Right atrium auricular region (tissue), 2 donors: ENCODE data around the gene XPO1. TPM values are rescaled to one million over a fixed set of nuclear protein-coding genes. Genes with fewer than 3 reads are reported as not detected.
"Not testable (repeated sequence)": the region's sequence is repeated elsewhere in the genome, so short reads cannot be mapped to it uniquely, and the experiment has no call there.

ENCODE experiments used
- DNase-seq: peaks from one replicate; pipeline ENCODE4 v3.0.0-alpha.2; 2019; ENCODE audit warnings: low spot score
- H3K27ac ChIP-seq, 2 donors: fragments of 200-600 bp; sonication (generic); 1 replicate in 1 of 2; 2 replicates in 1 of 2; pipeline ENCODE4 v1.5.1; 2016 to 2019
- H3K27me3 ChIP-seq, 2 donors: fragments of 200-600 bp; sonication (generic); one replicate each; pipeline versions ENCODE4 v1.5.1 to v1.6.0; 2017 to 2019
- H3K36me3 ChIP-seq: fragments of 200-600 bp; sonication (generic); one replicate; pipeline ENCODE4 v1.5.1; 2016
- H3K4me1 ChIP-seq, 2 donors: fragments of 200-600 bp; sonication (generic); one replicate each; pipeline versions ENCODE4 v1.5.1 to v1.6.0; 2017 to 2019
- H3K4me3 ChIP-seq, 2 donors: fragments of 200-600 bp; sonication (generic); 1 replicate in 1 of 2; 2 replicates in 1 of 2; pipeline ENCODE4 v1.5.1; 2017 to 2019; ENCODE audit warnings: mild to moderate bottlenecking in 1 of 2, moderate library complexity in 1 of 2
- H3K9me3 ChIP-seq, 2 donors: fragments of 200-600 bp; sonication (generic); one replicate each; pipeline ENCODE4 v1.5.1; 2019
- CTCF ChIP-seq, 2 donors: fragments of 200-600 bp; sonication (generic); IDR thresholded peaks; one replicate each; pipeline ENCODE4 v1.5.1; 2019; ENCODE audit warnings: antibody characterized with exemption in 2 of 2
- total RNA-seq, 2 donors: library from RNA; depleted of rRNA; stranded (reverse); fragments of >200 nt; gene quantifications; one replicate each; pipeline ENCODE4 v1.1.0, GENCODE V29; 2016

The XPO1 gene
- 10 to 100 TPM; 44.7 to 56.1 TPM for total RNA-seq

GRCh38 chr2:61538200-61538919 is at the start of gene XPO1:
TSS of gene XPO1 (minus strand) at chr2:61538356. CDS start at chr2:61533897, 4,459 bp downstream.
- H3K27ac ChIP-seq: peak within 1 kb of the TSS; percentile 96 to 98
- peaks cover 0 to 29% of the 10 kb centered on the region in 2 donors for H3K4me1 ChIP-seq
- no peaks in the 10 kb centered on the region for H3K27me3 ChIP-seq
- peak; percentile 99 for DNase-seq
- H3K36me3 ChIP-seq: no peaks in the 10 kb centered on the region
- TF ChIP-seq CTCF (IDR thresholded peaks at IDR 0.05): no peak
- peak within 1 kb of the TSS; percentile 81 to 84 for H3K4me3 ChIP-seq
- no peaks in the 10 kb centered on the region for H3K9me3 ChIP-seq

GRCh38 chr2:61586928-61587327 is 48.8 kb upstream of the XPO1 start:
- not testable (repeated sequence) for H3K9me3 ChIP-seq, H3K27ac ChIP-seq, DNase-seq, H3K4me3 ChIP-seq, H3K27me3 ChIP-seq, H3K4me1 ChIP-seq, H3K36me3 ChIP-seq

- Histone ChIP-seq H3K36me3 (no peaks in the 10 kb centered on the region), H3K4me1 (no peaks in the 10 kb centered on the region), H3K9me3 (no peaks in the 10 kb centered on the region), H3K27ac (no peak overlapping the region), H3K4me3 (no peak overlapping the region), H3K27me3 (no peaks in the 10 kb centered on the region)
- TF ChIP-seq CTCF (IDR thresholded peaks at IDR 0.05): no peak
- DNase-seq: no peak
Observed at GRCh38 chr2:61585383-61585782, 47.2 kb upstream of the XPO1 start.

- H3K4me3 ChIP-seq, H3K4me1 ChIP-seq, H3K27me3 ChIP-seq, H3K36me3 ChIP-seq, H3K27ac ChIP-seq, DNase-seq, H3K9me3 ChIP-seq: not testable (repeated sequence)
Observed at GRCh38 chr2:61584368-61584767, 46.2 kb upstream of the XPO1 start.

GRCh38 chr2:61582165-61582564 is 44.0 kb upstream of the XPO1 start:
- H3K36me3 ChIP-seq: no peaks in the 10 kb centered on the region
- no peaks in the 10 kb centered on the region for H3K4me1 ChIP-seq
- no peaks in the 10 kb centered on the region for H3K27me3 ChIP-seq
- no peak for TF ChIP-seq CTCF (IDR thresholded peaks at IDR 0.05)
- H3K9me3 ChIP-seq: no peaks in the 10 kb centered on the region
- DNase-seq: no peak
- H3K27ac ChIP-seq: no peak overlapping the region
- no peak overlapping the region for H3K4me3 ChIP-seq

- no peak overlapping the region for H3K4me3 ChIP-seq
- no peak for TF ChIP-seq CTCF (IDR thresholded peaks at IDR 0.05)
- no peaks in the 10 kb centered on the region for H3K9me3 ChIP-seq
- no peaks in the 10 kb centered on the region for H3K4me1 ChIP-seq
- no peak overlapping the region for H3K27ac ChIP-seq
- DNase-seq: no peak
- no peaks in the 10 kb centered on the region for H3K27me3 ChIP-seq
- H3K36me3 ChIP-seq: no peaks in the 10 kb centered on the region
Observed at GRCh38 chr2:61581716-61582115, 43.6 kb upstream of the XPO1 start.

- no peak overlapping the region for H3K27ac ChIP-seq
- no peaks in the 10 kb centered on the region for H3K27me3 ChIP-seq
- H3K9me3 ChIP-seq: no peaks in the 10 kb centered on the region
- DNase-seq: no peak
- TF ChIP-seq CTCF (IDR thresholded peaks at IDR 0.05): no peak
- no peak overlapping the region for H3K4me3 ChIP-seq
- no peaks in the 10 kb centered on the region for H3K4me1 ChIP-seq
- no peaks in the 10 kb centered on the region for H3K36me3 ChIP-seq
Observed at GRCh38 chr2:61575447-61575859, 37.3 kb upstream of the XPO1 start.
